ENCODE data around the gene CDKAL1.

CDKAL1 gene

GRCh38 chr6:21135484-21136013, 601.3 kb downstream of the CDKAL1 start:
- Histone ChIP-seq H3K4me3 (replicated peaks; ENCODE audit: low read depth, low read length) (no peak overlapping the region), H3K27me3 (replicated peaks; ENCODE audit: control insufficient read depth, insufficient read depth, low read length) (no peaks in the 10 kb centered on the region), H3K36me3 (ENCODE audit: control insufficient read depth, insufficient read depth, low read length) (no peaks in the 10 kb centered on the region)
- no peak for DNase-seq (ENCODE audit: extremely low read depth, insufficient read length)
- no peak for TF ChIP-seq CTCF (IDR thresholded peaks at IDR 0.05; ENCODE audit: insufficient read depth, low read length, poor library complexity, severe bottlenecking)

- no peaks in the 10 kb centered on the region for H3K27me3 ChIP-seq (replicated peaks; ENCODE audit: control insufficient read depth, insufficient read depth, low read length)
- TF ChIP-seq CTCF (IDR thresholded peaks at IDR 0.05; ENCODE audit: insufficient read depth, low read length, poor library complexity, severe bottlenecking), result no peak
- H3K36me3 ChIP-seq (ENCODE audit: control insufficient read depth, insufficient read depth, low read length), result no peaks in the 10 kb centered on the region
- DNase-seq (ENCODE audit: extremely low read depth, insufficient read length), result no peak
- H3K4me3 ChIP-seq (replicated peaks; ENCODE audit: low read depth, low read length), result no peak overlapping the region
Measured at GRCh38 chr6:21137700-21138335, 603.6 kb downstream of the CDKAL1 start.

GRCh38 chr6:21138336-21139069, 604.2 kb downstream of the CDKAL1 start:
- TF ChIP-seq CTCF (IDR thresholded peaks at IDR 0.05; ENCODE audit: insufficient read depth, low read length, poor library complexity, severe bottlenecking), result no peak
- H3K4me3 ChIP-seq (replicated peaks; ENCODE audit: low read depth, low read length), result no peak overlapping the region
- DNase-seq (ENCODE audit: extremely low read depth, insufficient read length), result no peak
- H3K36me3 ChIP-seq (ENCODE audit: control insufficient read depth, insufficient read depth, low read length), result no peaks in the 10 kb centered on the region
- no peaks in the 10 kb centered on the region for H3K27me3 ChIP-seq (replicated peaks; ENCODE audit: control insufficient read depth, insufficient read depth, low read length)

GRCh38 chr6:21140966-21141365, 606.7 kb downstream of the CDKAL1 start:
- H3K27me3 ChIP-seq (replicated peaks; ENCODE audit: control insufficient read depth, insufficient read depth, low read length), result no peaks in the 10 kb centered on the region
- no peaks in the 10 kb centered on the region for H3K36me3 ChIP-seq (ENCODE audit: control insufficient read depth, insufficient read depth, low read length)
- TF ChIP-seq CTCF (IDR thresholded peaks at IDR 0.05; ENCODE audit: insufficient read depth, low read length, poor library complexity, severe bottlenecking), result no peak
- no peak for DNase-seq (ENCODE audit: extremely low read depth, insufficient read length)
- H3K4me3 ChIP-seq (replicated peaks; ENCODE audit: low read depth, low read length), result no peak overlapping the region

- no peaks in the 10 kb centered on the region for H3K27me3 ChIP-seq (replicated peaks; ENCODE audit: control insufficient read depth, insufficient read depth, low read length)
- no peak for DNase-seq (ENCODE audit: extremely low read depth, insufficient read length)
- no peak for TF ChIP-seq CTCF (IDR thresholded peaks at IDR 0.05; ENCODE audit: insufficient read depth, low read length, poor library complexity, severe bottlenecking)
- H3K4me3 ChIP-seq (replicated peaks; ENCODE audit: low read depth, low read length), result no peak overlapping the region
- H3K36me3 ChIP-seq (ENCODE audit: control insufficient read depth, insufficient read depth, low read length), result no peaks in the 10 kb centered on the region
Measured at GRCh38 chr6:21141616-21142303, 607.5 kb downstream of the CDKAL1 start.
